Liver (tissue), 3 donors: ENCODE measurements around the gene NOTCH1.

Experiments
- EGR1 ChIP-seq, 2 donors: IDR thresholded peaks; 2 replicates each; pipeline ENCODE4 v1.6.1; 2016 to 2018; ENCODE audit warnings: antibody characterized with exemption in 2 of 2, low read depth in 2 of 2
- GABPA ChIP-seq, 2 donors: IDR thresholded peaks in 1 of 2; conservative IDR thresholded peaks in 1 of 2; 2 replicates each; pipeline ENCODE4 v1.6.1; 2016; ENCODE audit warnings: antibody characterized with exemption in 2 of 2, mild to moderate bottlenecking in 1 of 2, moderate library complexity in 1 of 2
- HNF4G ChIP-seq: IDR thresholded peaks from 2 replicates; pipeline ENCODE4 v1.6.1; 2016; ENCODE audit warnings: antibody characterized with exemption
- JUND ChIP-seq, 2 donors: IDR thresholded peaks; 2 replicates each; pipeline ENCODE4 v1.6.1; 2016; ENCODE audit warnings: antibody characterized with exemption in 2 of 2
- NR2F2 ChIP-seq: IDR thresholded peaks from 2 replicates; pipeline ENCODE4 v1.6.1; 2016; ENCODE audit warnings: antibody characterized with exemption
- RXRA ChIP-seq, 2 donors: IDR thresholded peaks; 2 replicates each; pipeline ENCODE4 v1.6.1; 2017 to 2018; ENCODE audit warnings: antibody characterized with exemption in 2 of 2, mild to moderate bottlenecking in 1 of 2
- YY1 ChIP-seq: IDR thresholded peaks from 2 replicates; pipeline ENCODE4 v1.6.1; 2016; ENCODE audit warnings: antibody characterized with exemption, mild to moderate bottlenecking
- TF ChIP-seq, protein P1 (sequence below): fragments of 150-350 bp; IDR thresholded peaks from 2 replicates; pipeline ENCODE4 v1.5.1; 2017; ENCODE audit warnings: improper control_type of control experiment, low read depth, low read length; ENCODE audit not compliant: missing input control
- TF ChIP-seq, protein P2 (sequence below): IDR thresholded peaks from 2 replicates; pipeline ENCODE4 v1.6.1; 2016; ENCODE audit warnings: antibody characterized with exemption
- TF ChIP-seq, protein P3 (sequence below): IDR thresholded peaks from 2 replicates; pipeline ENCODE4 v1.6.1; 2016; ENCODE audit warnings: antibody characterized with exemption, mild to moderate bottlenecking
- donor health status: healthy.
- donor health status: healthy.

DNA sequence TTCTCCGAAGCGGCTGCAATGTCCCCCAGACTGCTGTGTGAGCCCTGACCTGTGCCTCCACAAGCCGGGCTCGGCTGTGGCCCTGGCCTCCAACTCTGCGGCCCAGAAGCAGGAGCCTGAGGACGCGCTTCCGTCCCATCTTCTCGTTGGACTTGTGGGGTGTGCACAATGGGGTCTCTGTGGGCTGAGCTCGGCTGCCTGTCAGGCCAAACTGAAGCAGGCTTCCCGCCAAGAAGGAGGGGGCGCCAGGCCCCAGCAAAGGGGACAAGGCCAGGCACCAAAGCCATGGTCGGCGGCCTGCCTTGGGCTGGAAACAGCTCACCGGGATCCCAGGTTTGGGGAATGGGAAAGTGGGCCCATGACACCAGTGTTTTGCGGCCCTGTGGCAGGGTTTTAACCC is 4.1 kb downstream of the NOTCH1 start:
- TF ChIP-seq, protein P1, sequence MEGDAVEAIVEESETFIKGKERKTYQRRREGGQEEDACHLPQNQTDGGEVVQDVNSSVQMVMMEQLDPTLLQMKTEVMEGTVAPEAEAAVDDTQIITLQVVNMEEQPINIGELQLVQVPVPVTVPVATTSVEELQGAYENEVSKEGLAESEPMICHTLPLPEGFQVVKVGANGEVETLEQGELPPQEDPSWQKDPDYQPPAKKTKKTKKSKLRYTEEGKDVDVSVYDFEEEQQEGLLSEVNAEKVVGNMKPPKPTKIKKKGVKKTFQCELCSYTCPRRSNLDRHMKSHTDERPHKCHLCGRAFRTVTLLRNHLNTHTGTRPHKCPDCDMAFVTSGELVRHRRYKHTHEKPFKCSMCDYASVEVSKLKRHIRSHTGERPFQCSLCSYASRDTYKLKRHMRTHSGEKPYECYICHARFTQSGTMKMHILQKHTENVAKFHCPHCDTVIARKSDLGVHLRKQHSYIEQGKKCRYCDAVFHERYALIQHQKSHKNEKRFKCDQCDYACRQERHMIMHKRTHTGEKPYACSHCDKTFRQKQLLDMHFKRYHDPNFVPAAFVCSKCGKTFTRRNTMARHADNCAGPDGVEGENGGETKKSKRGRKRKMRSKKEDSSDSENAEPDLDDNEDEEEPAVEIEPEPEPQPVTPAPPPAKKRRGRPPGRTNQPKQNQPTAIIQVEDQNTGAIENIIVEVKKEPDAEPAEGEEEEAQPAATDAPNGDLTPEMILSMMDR, result no peak
- TF ChIP-seq YY1, result no peak
- no peak for TF ChIP-seq EGR1 (IDR thresholded peaks at IDR 0.05; ENCODE audit: low read depth in 2 of 2)
- TF ChIP-seq JUND (IDR thresholded peaks at IDR 0.05), result no peak
- no peak for TF ChIP-seq HNF4G
- TF ChIP-seq, protein P2, sequence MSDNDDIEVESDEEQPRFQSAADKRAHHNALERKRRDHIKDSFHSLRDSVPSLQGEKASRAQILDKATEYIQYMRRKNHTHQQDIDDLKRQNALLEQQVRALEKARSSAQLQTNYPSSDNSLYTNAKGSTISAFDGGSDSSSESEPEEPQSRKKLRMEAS, result no peak
- TF ChIP-seq RXRA (IDR thresholded peaks at IDR 0.05), result no peak
- TF ChIP-seq, protein P3, sequence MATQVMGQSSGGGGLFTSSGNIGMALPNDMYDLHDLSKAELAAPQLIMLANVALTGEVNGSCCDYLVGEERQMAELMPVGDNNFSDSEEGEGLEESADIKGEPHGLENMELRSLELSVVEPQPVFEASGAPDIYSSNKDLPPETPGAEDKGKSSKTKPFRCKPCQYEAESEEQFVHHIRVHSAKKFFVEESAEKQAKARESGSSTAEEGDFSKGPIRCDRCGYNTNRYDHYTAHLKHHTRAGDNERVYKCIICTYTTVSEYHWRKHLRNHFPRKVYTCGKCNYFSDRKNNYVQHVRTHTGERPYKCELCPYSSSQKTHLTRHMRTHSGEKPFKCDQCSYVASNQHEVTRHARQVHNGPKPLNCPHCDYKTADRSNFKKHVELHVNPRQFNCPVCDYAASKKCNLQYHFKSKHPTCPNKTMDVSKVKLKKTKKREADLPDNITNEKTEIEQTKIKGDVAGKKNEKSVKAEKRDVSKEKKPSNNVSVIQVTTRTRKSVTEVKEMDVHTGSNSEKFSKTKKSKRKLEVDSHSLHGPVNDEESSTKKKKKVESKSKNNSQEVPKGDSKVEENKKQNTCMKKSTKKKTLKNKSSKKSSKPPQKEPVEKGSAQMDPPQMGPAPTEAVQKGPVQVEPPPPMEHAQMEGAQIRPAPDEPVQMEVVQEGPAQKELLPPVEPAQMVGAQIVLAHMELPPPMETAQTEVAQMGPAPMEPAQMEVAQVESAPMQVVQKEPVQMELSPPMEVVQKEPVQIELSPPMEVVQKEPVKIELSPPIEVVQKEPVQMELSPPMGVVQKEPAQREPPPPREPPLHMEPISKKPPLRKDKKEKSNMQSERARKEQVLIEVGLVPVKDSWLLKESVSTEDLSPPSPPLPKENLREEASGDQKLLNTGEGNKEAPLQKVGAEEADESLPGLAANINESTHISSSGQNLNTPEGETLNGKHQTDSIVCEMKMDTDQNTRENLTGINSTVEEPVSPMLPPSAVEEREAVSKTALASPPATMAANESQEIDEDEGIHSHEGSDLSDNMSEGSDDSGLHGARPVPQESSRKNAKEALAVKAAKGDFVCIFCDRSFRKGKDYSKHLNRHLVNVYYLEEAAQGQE, result no peak
- no peak for TF ChIP-seq GABPA (IDR thresholded peaks at IDR 0.05 in 1 of 2, conservative IDR thresholded peaks at IDR 0.05 in 1 of 2)
- no peak for TF ChIP-seq NR2F2
